HG03565 (cell line): ENCODE results near the gene RPS6KA2.
A peak's percentile ranks its signal among the peaks of the same experiment; 100 is the strongest.
"Not testable (repeated sequence)": the region's sequence is repeated elsewhere in the genome, so short reads cannot be mapped to it uniquely, and the experiment has no call there.

Source experiments
- ATAC-seq: cut with Tn5 transposase; IDR thresholded peaks from one replicate; pipeline ENCODE4 v1.9.1; 2021; ENCODE audit warnings: mild to moderate bottlenecking, moderate library complexity; ENCODE audit not compliant: unreplicated experiment

The RPS6KA2 gene

DNA sequence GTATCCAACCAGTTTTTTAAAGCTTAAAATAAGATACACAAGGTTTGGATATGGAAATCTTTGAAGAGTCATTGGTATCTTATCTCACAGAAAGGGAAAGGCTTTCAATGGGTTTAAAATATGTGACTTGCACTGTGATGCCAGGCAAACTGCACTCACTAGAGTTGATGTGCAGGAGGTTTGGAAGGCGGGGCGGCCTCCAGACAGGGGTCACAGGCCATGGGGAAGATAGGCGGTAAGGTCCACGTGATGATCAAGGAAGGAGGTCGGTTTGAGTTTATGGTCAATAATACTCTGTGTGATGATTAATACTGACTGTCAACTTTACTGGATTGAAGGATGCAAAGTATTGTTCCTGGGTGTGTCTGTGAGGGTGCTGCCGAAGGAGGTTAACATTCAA, 31.1 kb downstream of the RPS6KA2 start:
- no peak for ATAC-seq

DNA sequence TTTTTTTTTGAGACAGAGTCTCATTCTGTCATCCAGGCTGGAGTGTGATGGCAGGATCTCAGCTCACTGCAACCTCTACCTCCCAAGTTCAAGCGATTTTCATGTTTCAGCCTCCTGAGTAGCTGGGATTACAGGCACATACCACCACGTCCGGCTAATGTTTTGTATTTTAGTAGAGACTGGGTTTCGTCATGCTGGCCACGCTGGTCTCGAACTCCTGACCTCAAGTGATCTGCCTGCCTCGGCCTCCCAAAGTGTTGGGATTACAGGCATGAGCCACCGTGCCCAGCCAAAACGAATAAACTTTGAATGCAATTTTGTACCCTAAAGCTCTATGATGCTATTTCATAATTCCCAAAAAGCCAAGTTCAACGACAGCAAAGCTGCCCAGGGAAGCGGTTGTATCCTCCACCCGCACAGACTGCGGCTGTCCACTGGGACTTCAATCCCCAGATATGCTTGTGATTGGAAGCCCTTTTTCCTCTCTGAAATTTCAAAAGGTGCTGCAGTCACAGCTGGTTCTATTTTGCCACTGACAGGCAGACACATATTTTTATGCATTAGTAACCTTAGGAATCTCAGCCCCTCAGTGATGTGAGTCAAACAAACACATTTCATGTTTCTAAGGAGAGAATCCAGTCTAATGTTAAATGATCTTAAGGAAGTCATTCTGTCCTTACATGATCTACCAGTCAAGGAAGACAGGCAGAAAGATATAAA, 31.8 kb downstream of the RPS6KA2 start:
- ATAC-seq, result no peak

DNA sequence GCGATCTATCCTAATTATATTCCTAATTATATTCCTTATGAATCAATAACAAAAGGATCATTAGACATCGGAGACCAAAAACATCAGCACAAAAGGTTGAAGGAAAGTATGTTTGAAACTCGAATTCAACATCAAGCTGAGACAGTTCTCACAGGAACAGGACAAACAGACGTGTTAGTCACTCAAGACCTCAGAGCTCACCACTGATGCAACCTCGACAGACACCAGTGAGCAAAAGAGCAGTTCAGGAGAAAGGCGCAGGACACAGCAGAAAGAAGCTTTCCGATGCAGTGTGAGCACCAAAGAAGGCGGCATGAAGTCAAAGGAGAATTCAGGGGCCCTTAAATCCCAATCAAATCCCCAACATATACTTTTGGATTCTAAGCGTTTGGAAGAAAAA, 34.2 kb downstream of the RPS6KA2 start:
- ATAC-seq, result no peak

DNA sequence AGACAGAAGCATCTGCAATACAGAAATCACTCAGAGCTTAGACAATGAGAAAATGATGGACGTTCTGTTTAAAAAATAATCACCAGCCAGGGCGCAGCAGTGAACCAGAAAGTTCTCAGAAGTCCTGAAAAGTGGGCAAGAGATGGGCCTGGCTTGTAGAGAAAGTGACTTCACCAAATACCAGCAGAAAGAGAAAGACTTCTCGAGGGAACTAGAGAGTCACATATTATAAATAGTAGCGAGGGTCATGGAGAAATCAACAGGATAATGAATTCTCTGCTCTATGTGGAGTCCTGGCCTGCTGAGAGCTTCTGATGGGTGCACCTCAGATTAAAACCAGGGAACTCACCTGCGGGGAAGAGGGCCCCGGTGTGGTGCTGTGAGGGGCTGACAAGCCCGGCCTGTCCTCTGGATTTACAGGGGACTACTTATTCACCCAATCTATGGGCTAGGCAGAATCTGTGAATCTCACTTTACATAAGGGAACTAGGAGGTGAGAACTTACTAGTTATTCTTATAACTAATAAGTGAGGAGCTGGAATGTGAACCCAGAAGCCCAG, 35.0 kb downstream of the RPS6KA2 start:
- ATAC-seq, result no peak

DNA sequence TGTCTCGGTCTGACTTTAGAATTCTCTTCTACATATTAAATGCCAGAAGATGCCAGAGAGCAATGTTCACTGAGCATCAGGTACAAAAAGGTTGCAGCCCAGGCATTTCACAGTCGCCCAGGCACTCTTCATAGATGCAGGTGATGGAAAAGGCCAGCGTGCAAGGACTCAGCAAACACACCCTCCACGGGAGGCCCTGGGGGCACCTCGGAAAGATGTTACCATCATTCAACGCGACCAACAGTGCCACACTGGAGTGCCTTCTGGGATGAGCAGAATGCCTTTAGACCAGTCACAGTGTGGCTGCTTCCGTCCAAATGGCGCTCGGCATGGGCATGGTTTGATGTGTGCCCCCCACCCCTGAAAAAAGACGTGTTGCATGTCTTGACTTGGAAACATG, 36.0 kb downstream of the RPS6KA2 start:
- no peak for ATAC-seq

DNA sequence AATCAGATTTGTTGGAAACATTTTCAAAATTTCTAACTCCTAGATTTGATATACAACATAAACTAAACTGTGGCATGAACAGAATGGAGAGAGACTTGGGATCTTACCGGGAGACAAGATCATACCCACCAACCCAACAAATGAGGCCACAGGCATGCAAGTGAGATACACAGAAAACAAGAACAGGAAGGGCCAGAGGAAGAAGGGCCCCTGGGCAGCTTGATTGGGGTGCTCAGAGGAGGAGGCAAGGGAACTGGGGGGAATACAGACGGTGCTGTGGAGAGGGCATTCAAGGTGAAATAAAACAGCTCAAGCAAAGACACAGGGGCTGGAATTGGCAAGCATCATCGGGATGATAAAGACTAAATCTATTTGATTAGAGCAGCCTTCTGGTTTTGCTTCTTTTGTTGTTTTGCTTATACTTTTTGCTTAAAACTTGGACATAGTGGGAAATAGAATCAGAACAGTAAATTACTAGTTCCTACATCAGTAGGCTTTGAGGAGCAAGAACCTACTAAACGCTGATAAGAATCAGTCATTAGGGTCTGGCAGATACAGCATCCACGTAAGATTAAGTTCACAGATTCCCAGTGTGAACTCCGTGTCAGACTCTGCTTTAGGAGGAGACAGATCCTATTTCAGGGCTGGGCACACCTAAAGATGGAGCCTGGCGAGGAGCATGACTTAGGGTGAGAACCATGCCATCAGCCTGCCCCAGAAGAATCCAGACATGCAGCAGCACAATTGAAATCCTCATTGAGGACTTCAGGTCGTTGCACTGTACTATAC, 37.1 kb downstream of the RPS6KA2 start:
- no peak for ATAC-seq

DNA sequence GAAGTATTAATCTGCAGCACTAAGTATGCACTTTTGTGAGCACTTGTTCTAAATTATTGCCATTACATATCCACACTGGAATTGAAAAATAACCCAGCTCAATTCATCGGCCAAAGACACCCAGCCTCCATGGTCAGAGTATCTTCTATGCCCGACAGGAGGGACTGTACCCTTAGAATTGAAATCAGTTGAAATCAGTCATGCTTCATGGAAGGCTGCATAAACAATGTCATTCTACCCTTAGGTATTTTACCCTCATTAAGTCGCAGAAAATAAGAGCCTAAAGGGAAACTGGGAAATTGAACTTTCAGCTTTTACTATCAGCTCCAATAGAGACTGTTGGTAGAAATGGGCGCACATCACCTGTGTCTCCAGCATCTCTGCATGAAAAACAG, 37.7 kb downstream of the RPS6KA2 start:
- no peak for ATAC-seq

DNA sequence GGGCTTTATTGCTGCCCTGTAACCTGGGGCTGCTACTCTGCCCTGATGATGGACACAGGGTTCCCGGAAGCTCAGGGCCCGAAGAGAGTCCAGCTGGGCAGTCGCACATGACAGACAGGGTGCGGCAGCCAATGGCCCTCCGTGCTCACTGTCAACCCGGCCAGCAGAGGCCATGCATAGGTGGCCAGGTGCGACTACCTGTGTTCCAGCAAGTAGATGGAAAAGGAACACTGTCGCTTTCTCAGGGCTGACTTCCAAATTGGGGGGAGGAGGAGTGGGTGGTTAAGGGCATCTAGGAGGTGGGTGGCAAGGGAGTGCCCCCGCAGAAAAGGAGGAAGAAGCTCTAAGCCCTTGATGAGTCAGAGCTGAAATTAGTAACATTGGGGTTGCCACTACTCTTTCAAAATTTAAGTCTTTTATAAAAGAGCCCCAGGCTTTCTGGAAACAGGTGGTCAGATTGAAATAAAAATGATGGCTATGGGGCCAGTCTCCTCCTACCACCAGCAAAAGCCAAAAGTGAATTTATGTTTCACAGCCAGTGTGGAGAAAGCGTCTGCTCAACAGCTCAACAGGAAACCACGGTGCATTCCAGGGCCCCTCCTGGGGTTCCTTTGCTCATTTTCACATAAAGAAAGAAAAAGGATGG, 38.2 kb downstream of the RPS6KA2 start:
- ATAC-seq, result no peak

DNA sequence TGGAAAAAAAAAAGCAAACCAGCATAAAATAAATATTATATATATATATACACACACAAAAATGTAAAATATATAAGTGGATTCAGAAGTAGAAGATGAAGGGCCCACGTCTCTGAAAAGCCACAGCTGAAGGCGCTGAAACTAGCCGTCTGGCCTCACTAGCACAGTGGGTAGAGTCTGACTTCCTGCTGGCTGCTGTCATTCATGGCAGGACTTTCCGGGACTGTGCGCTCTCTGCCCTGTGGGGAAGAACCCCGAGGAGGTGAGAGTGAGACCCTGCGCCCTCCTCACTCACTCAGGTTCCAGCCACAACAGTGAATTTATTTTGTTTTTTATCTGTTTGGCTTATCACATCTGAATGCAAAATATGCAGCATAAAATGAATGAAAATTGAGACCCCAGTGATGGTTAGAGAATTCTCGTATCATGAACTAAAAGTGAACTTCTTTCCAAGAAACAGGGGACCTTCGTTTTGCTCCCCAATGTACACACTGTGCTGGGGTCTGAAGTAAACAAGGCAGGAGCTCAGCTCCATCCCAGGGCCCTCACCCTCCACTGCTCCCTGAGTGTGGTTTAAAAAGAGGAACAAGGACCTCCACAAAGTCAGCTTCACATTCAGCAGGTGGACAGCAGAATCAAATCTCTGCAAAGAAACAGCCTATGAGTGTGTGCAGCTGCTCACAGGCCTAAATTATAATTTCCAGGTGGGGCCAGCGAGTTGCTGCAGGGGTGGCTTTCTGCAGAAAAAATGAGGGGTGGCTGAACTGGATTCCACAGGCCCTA, 39.2 kb downstream of the RPS6KA2 start:
- ATAC-seq, result peak; percentile 69

DNA sequence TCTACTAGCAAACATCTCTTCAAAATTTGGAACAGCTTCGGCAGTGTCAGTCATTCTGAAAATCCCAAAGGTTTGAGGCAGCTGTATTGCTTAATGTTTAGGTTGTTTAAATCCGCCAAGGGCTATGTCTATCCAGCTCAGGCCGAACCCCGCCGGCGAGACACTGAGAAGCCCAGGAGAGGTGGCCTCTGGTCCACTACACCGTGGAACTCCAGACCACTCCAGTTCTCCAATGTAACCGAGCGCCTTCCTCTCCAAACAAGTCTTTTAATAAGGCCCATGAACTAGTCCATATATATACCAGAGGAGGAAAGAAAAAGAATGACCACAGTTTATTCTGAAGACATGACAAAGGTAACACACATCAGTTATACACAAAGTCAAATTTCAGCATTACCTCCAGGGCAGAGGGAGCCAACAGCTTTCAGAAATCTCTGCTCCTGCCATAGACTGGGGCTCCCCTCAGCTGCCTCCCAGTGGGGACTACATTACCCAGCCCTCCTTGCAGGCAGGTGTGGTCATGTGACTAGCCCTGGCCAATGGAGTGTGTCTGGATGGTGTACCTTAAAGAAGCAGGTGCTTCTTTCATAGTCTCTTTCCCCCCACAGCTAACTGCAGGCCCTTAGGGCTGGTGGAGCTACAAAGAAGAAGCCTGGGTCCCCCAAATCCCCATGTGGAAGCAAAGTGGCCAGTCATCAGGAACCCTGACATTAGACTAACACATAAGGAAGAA, 40.5 kb downstream of the RPS6KA2 start, which contains the start of gene RAMACL:
RAMACL (minus strand) TSS at position 255 of the 733 bp plus-strand sequence; CDS start at position 54, 201 bp downstream.
- ATAC-seq, result peak; percentile 68

DNA sequence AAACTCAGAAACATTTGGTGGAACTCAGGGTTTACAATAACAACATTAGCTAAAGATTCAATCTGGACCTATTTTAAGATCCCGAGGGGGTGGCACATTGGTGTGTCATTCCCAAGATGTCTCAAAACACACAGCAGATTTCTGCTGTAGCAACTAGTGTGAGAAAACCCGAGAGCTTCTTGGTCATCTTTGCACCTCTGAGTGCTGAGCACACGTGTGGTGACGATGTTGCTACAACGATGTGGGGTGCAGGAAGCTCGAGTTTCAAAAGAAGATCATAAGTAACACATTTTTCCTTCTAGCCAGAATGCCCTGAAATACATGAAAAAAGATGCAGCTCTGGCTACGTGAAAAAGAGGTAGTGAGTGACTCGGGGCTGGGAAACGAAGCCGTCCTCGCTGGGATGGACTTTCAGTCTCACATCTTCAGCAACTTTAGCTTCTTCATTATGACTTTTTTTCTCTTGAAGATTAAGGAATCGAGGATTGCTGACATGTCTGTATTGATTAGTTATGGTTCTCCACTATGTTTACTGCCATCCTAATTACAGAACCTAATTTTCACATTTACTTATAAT, 42.1 kb downstream of the RPS6KA2 start:
- ATAC-seq, result no peak

DNA sequence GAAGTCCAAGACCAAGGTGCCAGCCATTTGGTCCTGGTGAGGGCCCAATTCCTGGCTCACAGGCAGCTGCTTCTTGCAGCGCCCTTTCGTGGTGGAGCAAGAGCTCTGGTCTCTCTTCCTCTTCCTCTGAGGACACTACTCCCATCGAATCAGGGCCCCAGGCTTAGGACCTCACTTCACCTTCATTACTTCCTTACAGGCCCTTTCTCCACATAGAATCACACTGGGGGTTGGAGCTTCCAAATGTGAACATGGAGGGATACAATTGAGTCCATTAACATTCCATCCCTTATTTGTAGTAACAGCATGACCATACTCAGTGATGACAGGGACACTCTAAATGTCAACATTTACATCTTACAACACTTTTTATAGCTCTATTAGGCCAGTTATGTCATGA, 42.9 kb downstream of the RPS6KA2 start:
- ATAC-seq, result no peak

DNA sequence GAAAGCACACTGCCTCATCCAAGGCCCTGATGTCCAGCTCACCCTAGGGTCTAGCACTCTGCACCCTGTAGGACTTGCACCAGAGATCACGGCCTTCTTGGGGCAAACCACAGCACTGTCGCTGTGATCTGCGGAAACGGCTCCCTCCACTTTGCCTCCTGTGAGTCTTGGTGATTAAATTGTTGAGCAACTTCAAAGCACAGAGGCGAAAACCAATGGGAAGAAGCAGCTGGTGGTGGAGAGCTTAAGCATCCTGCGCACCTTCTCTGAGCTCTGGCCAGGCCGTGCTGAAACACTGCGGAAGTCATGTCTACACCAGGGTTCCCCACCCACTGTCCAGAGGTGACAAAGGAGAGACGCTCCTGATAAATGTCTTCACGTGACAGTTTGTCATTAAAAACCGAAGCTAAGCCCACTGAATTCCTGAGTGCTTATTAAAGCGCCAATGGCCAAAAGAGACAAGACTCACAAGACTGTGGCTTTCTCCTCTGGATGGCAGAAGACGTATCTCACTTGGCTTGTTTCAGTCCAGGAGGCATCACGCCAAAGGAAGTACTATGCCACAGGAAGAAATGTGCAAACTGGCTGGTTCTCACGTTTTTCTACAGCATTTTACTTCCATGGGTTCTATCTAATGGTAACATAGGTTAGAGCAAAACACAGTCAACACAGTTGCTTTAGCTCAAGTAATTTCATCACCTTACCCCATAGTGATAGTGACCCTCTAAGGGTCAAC, 43.7 kb downstream of the RPS6KA2 start:
- no peak for ATAC-seq

DNA sequence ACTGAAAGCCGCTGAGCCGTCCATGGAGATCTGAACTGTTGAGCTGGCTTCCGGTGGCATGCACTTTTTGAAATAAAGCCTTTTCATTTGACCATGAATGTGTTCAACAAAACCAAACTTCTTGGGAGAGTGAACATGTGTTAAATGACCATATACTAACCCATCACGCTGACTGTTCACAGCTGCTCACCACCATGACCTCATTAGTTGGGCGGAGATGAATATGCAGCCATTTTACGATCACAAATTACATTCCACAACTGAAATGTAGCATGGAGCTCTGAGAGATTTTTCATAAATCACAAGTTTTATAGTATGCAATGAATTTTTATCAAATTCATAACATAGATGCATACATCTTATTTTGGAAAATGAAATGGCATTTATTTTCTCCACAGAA, 44.8 kb downstream of the RPS6KA2 start:
- ATAC-seq, result no peak

DNA sequence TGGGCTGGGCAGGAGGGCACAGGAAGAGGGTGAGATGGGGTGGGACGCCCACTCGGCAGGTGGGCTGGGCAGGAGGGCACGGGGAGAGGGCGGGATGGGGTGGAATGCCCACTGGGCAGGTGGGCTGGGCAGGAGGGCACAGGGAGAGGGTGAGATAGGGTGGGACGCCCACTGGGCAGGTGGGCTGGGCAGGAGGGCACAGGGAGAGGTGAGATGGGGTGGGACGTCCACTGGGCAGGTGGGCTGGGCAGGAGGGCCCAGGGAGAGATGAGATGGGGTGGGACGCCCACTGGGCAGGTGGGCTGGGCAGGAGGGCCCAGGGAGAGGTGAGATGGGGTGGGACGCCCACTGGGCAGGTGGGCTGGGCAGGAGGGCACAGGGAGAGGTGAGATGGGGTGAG, 45.2 kb downstream of the RPS6KA2 start:
- not testable (repeated sequence) for ATAC-seq

DNA sequence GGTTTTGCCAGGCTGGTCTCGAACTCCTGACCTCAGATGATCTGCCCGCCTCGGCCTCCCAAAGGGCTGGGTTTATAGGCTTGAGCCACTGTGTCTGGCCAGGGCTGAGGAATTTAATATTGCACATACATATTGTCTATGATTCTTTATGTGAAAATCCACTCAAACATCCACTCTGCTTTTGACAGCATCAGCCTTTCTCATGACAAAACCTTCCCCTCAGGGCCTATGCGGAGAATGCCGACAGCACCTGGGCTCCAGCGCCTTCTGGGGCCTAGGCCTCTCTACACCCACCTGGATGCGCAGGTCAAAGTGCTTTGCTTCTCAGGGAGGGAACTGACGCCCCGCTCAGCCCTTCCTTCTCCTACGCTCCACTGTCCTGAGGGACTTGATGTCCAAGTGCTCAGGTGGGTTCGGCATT, 46.0 kb downstream of the RPS6KA2 start:
- no peak for ATAC-seq

DNA sequence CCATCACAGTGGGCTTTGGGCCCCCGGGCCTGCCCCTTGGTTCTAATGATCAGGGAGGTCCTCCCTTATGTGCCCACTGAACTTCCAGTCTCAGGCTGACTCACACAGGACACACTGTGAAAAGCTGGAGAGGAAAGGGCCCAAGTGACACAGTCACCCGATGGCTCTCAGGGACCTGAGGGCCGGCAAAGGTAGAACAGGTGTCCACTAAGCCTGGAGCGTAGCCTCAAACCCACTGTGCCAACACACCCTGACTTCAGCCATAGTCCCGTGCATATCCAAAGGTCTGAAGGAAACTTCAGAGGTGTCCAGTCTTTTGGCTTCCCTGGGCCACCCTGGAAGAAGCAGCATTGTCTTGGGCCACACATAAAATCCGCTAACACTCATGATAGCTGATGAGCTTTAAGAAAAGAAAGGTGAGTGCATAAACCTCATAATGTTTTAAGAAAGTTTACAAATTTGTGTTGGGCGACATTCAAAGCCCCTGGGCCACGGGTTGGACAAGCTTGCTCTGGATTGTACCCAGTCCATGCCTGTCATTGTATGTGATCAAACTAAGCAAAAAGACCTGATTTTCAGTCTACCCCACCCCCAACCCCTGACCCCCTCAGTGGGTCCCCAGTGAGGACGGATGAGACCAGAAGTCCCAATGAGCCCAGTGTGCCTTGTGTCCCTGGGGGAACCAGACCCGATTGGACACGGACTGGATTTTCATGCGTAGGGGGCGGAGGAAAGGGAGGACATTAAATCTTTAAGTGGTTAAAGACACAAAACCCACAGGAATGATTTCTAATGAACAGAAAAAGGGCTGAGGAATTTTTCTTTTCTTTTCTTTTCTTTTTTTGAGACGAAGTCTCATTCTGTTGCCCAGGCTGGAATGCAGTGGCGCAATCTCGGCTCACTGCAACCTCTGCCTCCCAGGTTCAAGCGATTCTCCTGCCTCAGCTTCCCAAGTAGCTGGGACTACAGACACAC, 46.7 kb downstream of the RPS6KA2 start:
- ATAC-seq, result no peak
